DMS153 treated with DMSO at 0.1 percent for 48 hours (cell line): Measurements from ENCODE around the gene EXD3.
"Not testable (repeated sequence)": the region's sequence is repeated elsewhere in the genome, so short reads cannot be mapped to it uniquely, and the experiment has no call there.

Experiments
- DNase-seq: peaks from one replicate; lab custom pipeline; 2025; ENCODE audit not compliant: unreplicated experiment; lab: John Stamatoyannopoulos, UW

Gene EXD3

DNA sequence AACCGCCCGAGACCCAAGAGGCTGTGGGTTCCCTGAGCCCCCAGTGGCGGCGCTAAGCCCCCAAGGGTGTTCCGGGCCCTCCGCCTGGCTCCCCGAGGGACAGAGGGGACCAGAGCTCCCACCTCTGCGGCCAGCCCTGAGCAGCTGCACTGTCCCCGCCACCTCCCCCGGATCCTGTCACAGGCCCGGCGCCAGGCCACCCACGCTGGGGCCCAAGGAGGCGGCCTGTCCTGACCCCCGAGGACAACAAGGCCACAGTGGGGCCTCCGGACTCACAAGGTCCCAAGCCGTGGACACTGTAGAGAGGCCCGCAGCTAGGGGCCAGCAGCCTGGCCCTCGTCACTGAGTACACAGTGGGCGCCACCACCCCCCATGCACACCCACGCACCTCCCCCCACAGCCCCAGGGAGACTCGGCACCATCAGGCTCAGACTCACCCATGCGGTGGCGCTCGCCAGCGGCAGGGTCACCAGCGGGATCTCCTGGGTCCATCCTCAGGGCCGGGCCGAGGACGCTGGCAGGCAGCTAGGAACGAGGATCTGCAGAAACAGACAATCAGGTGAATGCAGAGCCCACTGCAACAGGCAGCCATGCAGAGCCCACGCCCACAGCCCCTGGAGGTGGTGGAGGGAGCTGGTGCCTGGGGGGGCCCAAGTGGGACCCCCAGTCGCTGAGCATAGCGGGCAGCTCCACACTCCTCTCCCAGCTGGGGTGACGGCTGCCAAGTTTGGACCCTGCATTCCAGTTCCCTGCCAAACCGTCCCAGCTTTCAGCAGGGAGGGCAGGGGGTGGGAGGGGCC, 27.9 kb downstream of the EXD3 start:
- DNase-seq = no peak

DNA sequence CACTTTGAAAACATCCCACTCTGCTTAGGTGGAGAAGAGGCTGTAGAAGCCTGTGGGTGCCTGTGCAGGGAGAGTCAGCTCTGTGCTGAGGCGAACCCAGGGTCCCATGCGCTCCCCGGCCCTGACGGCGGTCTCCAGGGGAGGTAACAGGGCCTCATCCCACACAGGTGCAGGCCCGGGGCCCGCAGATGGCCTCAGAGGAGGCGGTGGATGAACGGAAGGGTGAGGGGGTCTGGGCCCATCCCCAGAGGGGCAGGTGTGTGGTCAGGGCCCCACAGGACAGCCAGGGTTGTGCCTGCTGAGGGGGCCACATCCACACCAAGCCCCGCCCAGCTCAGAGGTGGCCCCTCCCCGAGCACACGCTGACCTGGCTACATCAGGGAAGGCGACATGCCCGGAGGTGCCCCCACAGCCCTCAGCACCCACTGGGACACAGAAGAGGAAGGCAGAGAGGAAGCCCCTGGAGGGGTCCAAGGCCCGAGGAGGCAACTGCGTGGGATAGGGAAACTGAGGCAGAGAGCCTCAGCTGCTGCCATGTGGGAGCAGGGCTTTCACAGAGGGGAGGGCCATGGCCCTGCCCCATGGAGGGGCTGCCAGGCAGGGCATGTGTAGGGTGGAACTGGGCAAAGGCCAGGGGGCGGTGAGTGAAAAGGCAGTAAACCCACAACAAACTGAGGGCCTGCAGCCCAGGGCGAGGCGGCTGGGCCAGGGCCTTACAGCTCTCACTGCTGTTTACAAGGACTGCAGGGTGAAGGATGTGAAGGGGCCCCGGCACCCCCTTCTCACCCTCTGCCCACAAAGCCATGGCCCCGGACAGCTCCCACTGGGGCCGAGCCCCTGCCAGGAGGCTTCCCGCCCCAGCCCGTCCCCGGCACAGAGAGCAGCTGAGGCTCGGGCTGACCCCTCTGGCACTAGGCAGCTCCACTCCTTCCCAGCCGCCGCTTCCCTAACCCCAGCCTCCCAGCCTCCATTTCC, 29.5 kb downstream of the EXD3 start:
- DNase-seq = no peak

DNA sequence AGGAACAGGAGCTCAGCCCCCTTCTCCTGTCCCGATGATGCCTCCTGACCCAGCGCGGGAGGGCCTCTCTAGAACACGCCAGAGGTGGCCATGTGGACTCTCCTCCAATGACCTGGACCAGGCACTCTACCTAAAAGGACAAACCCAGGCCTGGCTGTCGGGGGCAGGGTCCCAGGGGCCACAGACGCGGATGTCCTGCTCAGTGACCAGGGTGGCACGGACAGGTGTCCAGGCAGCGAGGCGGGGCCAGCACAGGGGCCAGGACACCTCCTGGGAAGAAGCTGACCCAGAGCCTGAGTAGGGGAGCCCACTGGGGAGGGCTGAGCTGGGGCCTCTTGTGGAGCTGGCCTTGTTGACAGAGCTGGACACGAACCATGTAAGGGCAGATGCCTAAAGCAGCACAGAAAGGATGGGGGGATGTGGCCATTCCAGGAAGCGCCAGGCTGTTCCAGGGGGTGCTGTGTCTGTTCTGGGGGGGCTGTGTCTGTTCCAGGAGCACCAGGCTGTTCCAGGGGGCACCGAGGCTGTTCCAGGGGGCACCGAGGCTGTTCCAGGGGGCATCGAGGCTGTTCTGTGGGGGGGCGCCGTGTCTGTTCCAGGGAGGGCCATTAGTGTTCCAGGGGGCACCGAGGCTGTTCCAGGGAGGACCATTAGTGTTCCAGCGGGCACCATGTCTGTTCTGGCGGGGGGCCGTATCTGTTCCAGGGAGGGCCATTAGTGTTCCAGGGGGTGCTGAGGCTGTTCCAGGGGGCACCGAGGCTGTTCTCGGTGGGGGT, 30.5 kb downstream of the EXD3 start:
- DNase-seq = no peak

DNA sequence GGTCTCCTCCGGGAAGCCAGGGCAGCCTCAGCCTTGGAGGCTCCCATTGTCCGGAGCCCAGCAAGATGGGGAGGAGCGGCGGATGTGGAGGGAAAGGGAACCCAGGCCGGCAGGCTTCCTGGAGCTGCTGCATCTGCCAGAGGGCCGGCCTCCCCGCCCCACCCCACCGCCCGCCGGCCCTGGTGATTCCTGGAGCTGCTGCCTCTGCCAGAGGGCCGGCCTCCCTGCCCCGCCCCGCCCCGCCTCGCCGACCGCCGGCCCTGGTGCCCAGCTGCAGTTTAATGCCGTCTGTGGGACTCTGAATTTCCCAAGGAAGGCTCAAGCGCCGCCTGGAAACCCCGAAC, 31.6 kb downstream of the EXD3 start:
- DNase-seq = peak; percentile 61

DNA sequence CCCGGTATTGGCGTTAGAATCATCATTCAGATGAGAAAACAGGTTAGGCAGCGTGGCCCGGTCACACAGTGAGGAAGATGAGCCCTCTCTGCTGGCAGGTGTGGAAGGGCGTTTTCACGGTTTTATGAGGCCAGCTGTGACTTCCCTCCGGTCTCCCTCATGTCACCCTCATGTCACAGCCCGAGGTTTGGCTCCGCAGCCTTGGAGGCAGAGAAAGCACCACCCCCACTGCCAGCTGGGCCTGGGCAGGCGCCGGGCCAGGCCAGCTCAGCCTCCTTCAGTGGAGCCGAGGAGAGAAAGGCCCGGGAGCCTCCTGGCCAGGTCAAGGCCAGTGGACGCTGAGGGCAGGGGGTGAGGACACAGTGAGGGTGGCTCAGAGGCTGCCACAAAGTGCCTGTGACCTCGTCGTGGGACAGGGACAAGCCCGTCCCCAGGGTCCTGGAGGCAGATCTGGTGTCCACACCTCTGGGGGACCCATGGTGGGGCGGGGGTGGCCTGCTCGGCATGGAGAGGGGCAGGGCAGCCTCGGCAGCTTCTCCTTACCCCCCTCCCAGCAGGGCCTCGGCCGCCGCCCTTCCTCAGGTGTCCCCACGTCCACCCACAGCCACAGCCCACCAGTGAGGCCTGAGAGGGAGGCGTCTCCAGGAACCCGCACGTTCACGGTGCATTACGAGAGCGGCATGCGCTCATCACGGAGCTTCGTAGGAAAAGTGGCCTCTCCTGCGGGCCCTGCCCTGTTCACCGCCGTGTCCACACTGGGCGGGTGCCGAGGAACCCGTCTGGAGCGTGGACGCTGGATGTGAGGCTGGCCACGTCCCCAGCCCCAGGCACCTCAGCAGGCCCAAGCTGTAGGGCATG, 32.2 kb downstream of the EXD3 start:
- peak; percentile 73 for DNase-seq

DNA sequence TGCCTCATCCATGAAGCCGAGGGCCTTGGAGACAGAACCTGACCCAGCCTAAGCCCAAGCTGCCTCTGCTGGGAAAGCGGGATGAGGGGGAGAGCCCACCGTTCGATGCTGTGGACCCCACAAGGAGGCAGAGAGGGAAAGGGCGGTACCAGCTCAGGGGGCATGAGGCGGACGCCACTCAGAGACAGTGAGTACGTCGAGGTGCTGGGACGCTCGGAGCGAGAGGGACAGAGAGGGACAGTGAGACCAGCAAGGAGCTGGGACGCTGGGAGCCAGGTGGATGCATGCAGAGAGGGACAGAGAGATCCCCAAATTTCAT, 33.6 kb downstream of the EXD3 start:
- DNase-seq = no peak

DNA sequence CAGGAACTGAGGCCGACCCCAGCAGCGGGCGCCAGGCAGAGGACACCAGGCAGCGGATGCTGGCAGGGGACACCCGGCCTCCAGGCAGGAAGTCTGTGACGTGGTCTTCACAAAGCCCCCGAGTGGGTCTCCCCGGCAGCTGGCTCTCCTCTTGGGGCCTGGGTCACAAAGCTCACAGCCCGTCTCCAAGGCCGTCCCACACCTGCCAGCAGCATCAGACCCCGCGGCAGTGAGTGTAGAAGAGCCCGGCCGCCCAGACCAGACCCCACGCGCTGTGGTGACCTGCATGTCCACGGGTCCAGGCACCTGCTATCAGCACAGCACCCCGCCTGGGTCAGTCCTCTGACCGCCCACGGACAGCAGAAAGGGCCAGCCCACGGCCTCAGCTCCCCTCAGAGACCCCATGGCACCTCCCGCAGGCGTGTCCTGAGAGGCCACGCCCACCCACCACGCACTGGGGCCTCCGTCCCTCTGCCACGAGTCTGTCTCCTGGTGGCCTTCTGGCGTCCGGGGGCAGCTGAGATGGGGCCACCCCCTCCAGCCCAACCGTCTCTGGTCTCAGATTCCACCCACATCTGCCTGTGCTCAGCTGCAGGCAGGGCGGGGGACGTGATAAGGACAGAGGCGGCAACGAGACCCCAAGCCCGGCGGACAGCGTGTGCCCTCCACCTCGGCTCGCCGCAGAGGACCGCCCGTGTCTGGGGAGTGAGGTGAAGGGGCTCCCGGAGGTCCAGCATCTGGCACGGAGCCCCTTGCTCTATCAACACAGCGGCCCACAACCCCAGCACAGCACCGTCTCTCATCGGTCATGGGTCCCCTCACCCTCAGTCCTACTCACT, 34.2 kb downstream of the EXD3 start:
- DNase-seq = no peak

DNA sequence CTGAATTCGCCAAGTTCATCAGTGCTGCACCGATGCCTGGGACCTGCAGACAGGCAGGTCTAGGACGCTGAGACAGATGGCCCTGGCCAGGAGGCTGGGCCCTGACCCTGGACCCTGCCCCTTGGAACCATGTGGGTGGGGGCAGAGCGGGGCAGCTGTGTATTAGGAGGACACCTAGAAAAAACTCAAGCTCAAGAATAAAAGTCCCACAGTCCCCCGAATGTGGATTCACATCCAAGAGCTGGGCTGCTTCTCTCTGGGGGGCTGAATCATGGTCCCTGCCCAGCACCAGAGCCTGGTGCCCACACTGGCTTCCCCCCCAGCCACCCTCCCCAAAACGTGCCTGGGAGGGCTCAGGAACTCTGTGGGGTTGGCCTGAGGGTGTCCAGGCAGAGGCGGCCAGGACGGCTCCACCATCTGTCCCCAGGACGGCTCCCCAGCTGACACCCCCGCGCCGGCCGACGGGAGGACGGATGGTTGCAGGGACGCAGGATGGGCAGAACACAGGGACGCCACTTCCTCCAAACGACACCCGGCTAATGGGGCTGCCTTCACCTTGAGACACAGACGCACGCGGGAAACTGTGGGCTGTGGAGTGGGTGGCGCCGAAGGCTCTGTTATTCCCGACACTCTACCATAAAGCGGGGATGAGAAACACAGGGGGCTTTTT, 34.9 kb downstream of the EXD3 start:
- no peak for DNase-seq

DNA sequence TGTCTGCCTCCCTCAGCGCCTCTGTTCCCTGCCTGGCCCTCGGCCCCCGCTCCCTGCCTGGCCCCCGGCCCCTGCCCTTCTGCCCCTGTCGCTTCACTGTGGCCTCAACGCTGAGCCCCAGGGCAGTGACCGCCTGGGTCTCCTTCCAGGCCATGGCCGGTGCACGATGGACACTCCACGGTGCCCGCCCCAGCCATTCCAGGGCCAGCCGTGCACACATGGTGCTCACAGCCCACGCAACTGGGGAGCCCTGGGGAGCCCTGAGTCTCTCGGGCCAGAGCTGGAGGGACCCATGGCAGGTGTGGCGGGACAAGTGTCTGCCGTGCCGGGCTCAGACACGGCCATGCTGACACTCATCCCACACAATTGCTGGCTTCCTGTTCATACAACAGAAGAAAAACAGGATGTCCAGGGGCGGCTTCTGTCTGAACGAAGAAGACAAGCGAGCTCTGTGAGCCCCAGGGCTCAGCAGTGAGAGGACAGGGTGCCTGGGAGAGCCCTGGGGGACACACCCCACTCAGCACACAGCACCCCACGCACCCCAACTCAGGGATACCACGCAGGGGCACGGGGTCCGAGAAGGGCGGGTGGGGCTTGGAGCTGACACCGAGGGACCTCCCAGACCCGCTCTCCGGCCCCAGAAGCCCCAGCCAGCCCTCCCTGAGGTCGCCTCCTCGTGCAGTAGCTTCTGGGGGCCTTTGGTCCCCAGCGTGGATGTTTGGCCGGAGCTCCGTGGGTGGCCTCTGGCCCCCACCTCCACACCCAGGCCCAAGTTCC, 35.7 kb downstream of the EXD3 start:
- DNase-seq = peak; percentile 31

DNA sequence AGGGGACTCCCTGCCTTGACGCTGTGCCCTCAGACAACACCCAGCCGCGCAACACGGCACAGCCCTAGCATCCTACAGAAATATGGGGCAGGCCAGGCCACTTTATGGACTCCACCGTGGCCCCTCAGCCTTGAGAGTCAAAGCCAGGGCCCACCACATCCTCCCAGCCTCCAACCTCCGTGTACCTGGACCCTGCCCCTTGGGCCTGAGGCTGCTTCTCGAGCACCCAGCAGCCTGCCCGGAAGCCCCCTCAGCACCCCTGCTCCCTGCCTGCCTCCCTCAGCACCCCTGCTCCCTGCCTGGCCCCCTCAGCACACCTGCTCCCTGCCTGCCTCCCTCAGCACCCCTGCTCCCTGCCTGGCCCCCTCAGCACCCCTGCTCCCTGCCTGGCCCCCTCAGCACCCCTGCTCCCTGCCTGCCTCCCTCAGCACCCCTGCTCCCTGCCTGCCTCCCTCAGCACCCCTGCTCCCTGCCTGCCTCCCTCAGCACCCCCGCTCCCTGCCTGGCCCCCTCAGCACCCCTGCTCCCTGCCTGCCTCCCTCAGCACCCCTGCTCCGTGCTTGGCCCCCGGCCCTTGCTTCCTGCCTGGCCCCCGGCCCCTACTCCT, 36.4 kb downstream of the EXD3 start:
- DNase-seq = not testable (repeated sequence)

DNA sequence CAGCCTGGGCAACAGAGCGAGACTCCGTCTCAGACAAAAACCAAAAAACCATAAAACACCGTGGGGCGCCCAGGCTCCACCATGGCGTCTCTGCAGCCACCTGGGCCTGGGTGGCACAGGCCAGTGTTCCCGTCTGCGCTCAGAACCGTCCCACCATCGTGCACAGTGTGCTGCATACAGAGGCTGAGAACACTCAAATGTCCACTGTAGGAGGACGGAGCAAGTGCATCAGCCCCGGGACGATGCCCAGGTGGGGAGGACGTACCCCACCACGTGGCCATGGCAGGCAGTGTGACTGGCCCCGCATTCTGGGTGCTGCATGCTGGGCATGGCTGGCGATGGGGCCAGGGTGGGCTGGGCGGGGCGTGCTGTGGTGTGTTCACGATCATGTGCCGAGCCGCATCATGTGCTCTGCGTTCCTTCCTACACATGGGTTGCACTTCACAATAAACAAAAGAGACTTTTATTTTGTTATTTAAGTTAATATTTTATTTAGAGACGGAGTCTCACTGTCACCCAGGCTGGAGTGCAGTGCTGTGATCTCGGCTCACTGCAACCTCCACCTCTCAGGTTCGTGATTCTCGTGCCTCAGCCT, 37.8 kb downstream of the EXD3 start:
- DNase-seq = no peak

DNA sequence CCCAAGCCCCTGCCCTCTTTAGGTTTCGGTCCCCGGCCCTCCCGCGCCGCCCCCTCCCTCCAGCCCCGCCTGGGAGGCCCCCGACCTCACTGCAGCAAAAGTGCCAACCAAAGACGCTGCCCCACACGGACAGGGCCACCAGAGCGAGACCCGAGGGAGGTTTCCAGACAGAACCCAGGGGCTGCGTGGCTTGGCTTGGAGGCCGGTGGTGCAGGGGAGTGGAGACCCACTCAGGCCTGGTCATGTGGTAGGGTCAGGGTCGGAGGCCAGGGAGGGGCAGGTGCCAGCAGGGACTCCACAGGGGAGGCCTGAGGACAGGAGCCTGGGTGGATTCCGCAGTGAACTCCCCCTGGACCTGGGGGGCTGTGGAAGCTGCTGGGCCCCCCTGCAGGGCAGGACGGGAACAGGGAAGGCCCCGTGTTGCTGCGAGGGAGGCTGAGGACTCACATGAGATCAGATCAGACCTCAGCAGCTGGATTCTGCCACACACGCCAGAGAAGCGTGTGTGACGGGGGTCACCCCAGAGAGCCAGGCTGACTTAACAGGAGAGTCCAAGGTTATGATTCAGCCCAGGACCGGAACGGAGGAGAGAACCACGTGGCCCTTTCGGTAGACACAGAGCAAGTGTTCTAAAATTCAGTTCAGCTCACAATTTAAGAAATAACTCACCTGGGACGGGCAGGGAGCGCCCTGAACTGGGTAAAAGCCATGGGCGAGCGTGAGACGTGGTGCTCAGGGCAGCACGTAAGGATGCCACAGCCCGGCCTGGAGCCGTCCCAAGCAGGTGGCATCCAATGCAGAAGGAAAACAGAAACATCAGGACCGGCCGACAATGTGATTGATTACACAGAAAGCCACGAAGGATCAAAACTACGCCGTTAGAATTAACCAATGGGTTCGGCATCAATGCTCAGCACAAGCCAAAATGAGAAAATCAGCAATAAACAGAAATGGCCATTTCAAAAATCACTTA, 38.9 kb downstream of the EXD3 start:
- DNase-seq = no peak

DNA sequence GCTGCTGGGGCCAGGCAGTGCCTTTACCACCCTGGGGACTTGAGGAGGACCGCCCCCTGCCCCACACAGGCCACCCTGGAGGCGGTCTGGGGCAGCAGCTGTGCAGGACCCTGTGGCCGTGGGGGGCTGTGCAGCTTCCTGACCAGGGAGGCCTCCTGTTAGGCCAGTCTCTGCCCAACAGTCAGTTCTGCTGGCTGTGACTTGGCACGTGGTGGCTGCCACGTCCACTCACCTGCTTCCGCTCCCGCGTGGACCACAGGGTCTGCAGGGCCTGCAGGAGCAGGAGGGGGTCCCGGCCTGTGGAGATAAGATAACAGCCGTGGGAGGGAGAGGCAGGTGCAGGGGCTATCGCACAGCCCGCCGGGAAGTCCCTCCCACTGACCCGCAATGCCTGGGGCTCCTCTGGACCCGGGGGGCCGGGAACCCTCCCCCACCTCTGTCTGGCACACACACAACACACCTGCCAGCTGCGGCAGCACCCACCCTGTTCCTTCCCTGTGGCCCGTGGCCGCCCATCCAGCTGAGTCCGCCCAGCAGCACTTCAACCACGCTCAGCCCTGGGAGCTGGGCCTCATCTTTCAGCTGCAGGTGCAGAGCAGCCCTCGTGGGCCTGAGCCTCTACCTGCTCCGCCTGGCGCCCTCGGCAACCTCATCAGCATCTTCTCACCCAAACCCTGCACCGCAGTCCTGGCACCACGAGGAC, 39.7 kb downstream of the EXD3 start:
- DNase-seq = no peak

DNA sequence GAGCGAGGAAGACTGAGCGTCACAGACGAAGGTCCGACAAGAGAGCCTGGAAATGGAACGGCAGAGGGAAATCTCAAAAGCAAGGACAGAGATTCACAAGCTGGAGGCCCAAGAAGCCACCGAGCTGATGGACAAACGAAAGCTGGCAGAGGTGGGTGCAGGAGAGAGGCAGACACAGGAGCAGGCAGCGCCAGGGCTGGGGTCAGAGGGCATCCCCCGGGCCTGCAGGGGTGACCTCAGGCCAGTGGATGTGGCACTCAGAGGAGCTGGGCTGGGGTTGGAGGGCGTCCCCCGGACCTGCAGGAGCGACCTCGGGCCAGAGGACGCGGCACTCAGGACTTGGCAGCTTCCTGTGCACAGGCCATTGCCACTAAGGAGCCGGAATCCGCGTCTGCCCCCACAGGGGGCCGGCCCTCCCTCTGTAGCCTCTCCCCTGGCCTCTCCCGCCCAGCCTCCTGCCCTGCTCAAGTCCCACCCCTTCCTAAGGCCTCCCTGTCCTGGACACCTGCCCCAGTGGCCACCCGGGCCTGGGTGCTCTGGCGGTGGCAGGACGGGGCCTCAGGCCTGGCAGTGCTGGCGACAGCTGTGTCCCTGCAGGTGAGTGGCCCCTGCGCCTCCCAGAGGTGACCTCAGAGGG, 40.4 kb downstream of the EXD3 start:
- no peak for DNase-seq
